IPS-18a (cell line): ENCODE measurements around the gene VPS13D.

ENCODE experiments used
- H3K27ac ChIP-seq: one replicate; pipeline ENCODE4 v1.5.1; 2013; ENCODE audit warnings: low read length
- H3K27me3 ChIP-seq: one replicate; pipeline ENCODE4 v1.6.1; 2013; ENCODE audit warnings: mild to moderate bottlenecking, low read length; ENCODE audit not compliant: control insufficient read depth, insufficient read depth
- H3K36me3 ChIP-seq: one replicate; pipeline ENCODE4 v1.6.1; 2013; ENCODE audit warnings: low read depth, low read length; ENCODE audit not compliant: control insufficient read depth
- H3K4me1 ChIP-seq: one replicate; pipeline ENCODE4 v1.6.1; 2013; ENCODE audit warnings: low read depth, low read length; ENCODE audit not compliant: control insufficient read depth
- H3K4me3 ChIP-seq: one replicate; pipeline ENCODE4 v1.5.1; 2013; ENCODE audit warnings: low read length
- H3K9ac ChIP-seq: one replicate; pipeline ENCODE4 v1.6.1; 2013; ENCODE audit warnings: mild to moderate bottlenecking, low read length, moderate library complexity
- H3K9me3 ChIP-seq: one replicate; pipeline ENCODE4 v1.6.1; 2013; ENCODE audit warnings: low read depth, low read length; ENCODE audit not compliant: control insufficient read depth

VPS13D gene

DNA sequence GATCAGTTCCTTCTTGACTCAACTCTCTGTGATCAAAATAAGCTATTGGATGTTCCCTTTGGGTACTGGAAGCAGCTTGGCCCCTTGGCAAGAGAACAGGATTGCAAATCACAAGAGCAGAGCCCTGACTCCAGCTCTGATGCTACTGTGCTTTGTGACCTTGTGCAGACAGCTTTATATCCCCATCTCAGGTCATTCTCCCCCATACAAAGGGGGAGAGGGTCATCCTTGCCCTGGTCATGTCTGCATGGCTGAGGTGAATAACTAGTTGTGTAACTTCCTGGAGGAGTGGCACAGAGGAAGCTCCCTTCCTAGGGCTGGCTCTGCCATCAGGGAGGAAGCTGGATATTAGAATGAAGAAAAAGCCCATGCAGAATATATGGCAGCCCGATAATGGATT lies 245.3 kb downstream of the VPS13D start:
- Histone ChIP-seq H3K4me1 (peaks cover 3% of the 10 kb centered on the region), H3K27me3 (no peaks in the 10 kb centered on the region), H3K27ac (no peak overlapping the region), H3K9ac (no peak overlapping the region), H3K36me3 (no peaks in the 10 kb centered on the region), H3K9me3 (peaks cover 8% of the 10 kb centered on the region), H3K4me3 (no peak overlapping the region)

DNA sequence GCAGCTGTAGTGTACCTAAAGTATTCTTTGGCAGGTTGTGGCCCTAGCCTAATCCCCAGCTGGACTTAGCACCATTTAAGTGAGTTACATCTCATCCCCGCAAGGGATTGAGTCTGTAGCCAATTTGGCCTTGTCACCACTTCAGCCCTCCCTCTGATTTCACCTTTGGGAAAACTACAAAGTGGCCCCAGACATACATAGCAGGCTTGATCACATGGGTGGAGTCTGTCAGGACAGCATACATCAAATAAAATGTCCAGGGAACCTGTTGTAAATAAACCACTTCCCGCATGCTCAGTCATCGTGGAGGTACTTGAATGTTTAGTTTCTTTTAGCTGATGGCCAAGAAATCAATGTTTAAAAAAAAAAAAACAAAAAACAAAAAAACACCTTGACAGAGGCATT lies 245.7 kb downstream of the VPS13D start:
- Histone ChIP-seq H3K4me1 (peaks cover 3% of the 10 kb centered on the region), H3K27me3 (no peaks in the 10 kb centered on the region), H3K36me3 (no peaks in the 10 kb centered on the region), H3K9ac (no peak overlapping the region), H3K4me3 (no peak overlapping the region), H3K27ac (no peak overlapping the region), H3K9me3 (peaks cover 8% of the 10 kb centered on the region)

GRCh38 chr1:12475947-12476346 lies 246.1 kb downstream of the VPS13D start:
- Histone ChIP-seq H3K4me3 (no peak overlapping the region), H3K4me1 (peaks cover 3% of the 10 kb centered on the region), H3K9me3 (peaks cover 8% of the 10 kb centered on the region), H3K9ac (no peak overlapping the region), H3K36me3 (no peaks in the 10 kb centered on the region), H3K27me3 (no peaks in the 10 kb centered on the region), H3K27ac (no peak overlapping the region)

GRCh38 chr1:12477314-12477713 lies 247.5 kb downstream of the VPS13D start:
- peaks cover 8% of the 10 kb centered on the region for H3K9me3 ChIP-seq
- H3K36me3 ChIP-seq, result no peaks in the 10 kb centered on the region
- no peak overlapping the region for H3K4me3 ChIP-seq
- no peak overlapping the region for H3K27ac ChIP-seq
- H3K4me1 ChIP-seq, result peaks cover 3% of the 10 kb centered on the region
- no peaks in the 10 kb centered on the region for H3K27me3 ChIP-seq
- no peak overlapping the region for H3K9ac ChIP-seq

GRCh38 chr1:12477936-12478611 lies 248.2 kb downstream of the VPS13D start:
- no peak overlapping the region for H3K27ac ChIP-seq
- H3K9ac ChIP-seq, result no peak overlapping the region
- peaks cover 3% of the 10 kb centered on the region for H3K4me1 ChIP-seq
- no peaks in the 10 kb centered on the region for H3K36me3 ChIP-seq
- peaks cover 8% of the 10 kb centered on the region for H3K9me3 ChIP-seq
- no peak overlapping the region for H3K4me3 ChIP-seq
- no peaks in the 10 kb centered on the region for H3K27me3 ChIP-seq

DNA sequence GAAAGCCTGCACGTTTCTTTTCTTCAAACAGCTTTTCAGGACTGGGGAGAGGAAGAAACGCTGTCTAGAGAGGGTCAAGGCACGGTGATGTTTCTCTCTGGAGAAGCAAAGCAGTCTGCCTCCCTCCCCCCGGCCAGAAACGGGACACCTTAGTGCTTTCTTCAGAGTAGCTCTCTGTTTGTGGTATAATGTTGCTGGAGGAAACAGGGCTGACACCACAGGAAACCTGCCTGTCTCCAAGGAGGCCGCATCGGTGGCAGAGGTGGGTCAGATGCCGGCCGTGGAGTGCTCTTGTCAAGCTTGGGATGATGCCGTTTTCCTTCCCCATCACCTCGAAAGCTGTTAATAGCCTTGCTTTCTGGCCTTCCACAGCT lies 248.8 kb downstream of the VPS13D start:
- H3K27ac ChIP-seq, result no peak overlapping the region
- H3K4me3 ChIP-seq, result no peak overlapping the region
- peaks cover 3% of the 10 kb centered on the region for H3K4me1 ChIP-seq

GRCh38 chr1:12479311-12479710 lies 249.5 kb downstream of the VPS13D start:
- Histone ChIP-seq H3K27ac (no peak overlapping the region), H3K9me3 (peaks cover 2% of the 10 kb centered on the region), H3K36me3 (no peaks in the 10 kb centered on the region), H3K4me3 (no peak overlapping the region), H3K4me1 (peaks cover 3% of the 10 kb centered on the region), H3K27me3 (no peaks in the 10 kb centered on the region), H3K9ac (no peak overlapping the region)

More for the DNA sequence above, 248.8 kb downstream of the VPS13D start:
- no peaks in the 10 kb centered on the region for H3K36me3 ChIP-seq
- H3K9me3 ChIP-seq, result peaks cover 8% of the 10 kb centered on the region
- no peak overlapping the region for H3K9ac ChIP-seq
- no peaks in the 10 kb centered on the region for H3K27me3 ChIP-seq

GRCh38 chr1:12480041-12480440 lies 250.2 kb downstream of the VPS13D start:
- Histone ChIP-seq H3K36me3 (no peaks in the 10 kb centered on the region), H3K4me1 (peaks cover 3% of the 10 kb centered on the region), H3K27ac (no peak overlapping the region), H3K9me3 (no peaks in the 10 kb centered on the region), H3K27me3 (no peaks in the 10 kb centered on the region), H3K9ac (no peak overlapping the region), H3K4me3 (no peak overlapping the region)

DNA sequence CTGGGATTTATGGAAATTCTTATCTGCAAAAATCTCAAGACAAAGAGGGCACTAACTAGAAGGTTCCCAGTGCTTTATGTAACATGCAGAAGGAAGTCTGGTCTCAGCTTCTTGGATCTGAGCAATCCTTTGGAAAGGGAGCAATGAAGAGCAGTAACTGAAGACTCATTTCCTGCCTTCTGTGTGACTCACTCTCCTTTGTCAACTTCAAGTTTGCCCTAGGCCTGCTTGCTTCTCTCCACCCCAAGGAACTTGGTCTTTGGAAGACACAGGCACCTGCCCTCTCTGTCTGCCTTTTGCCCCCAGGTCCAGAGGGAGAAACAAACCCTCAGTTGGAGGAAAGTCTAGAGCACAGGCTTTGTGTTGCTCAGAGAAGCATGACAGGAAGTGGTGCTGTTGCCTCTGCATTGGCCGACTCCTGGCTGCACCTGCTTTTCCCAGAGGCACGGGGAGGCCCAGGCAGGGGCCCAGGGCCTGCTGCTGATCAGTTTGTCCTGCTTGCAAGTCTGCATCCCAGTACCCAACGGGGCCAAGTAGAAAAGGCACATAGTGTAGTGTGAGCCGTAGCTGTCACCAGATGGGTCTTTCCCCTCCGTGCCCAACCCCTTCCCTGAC lies 251.0 kb downstream of the VPS13D start:
- Histone ChIP-seq H3K36me3 (no peaks in the 10 kb centered on the region), H3K4me3 (no peak overlapping the region), H3K9ac (no peak overlapping the region), H3K9me3 (no peaks in the 10 kb centered on the region), H3K27me3 (no peaks in the 10 kb centered on the region), H3K27ac (no peak overlapping the region), H3K4me1 (peaks cover 3% of the 10 kb centered on the region)

- Histone ChIP-seq H3K4me1 (peaks cover 3% of the 10 kb centered on the region), H3K27ac (no peak overlapping the region), H3K36me3 (no peaks in the 10 kb centered on the region), H3K9me3 (no peaks in the 10 kb centered on the region), H3K4me3 (no peak overlapping the region), H3K27me3 (no peaks in the 10 kb centered on the region), H3K9ac (no peak overlapping the region)
Observed at GRCh38 chr1:12481928-12482327, 252.1 kb downstream of the VPS13D start.

- peaks cover 3% of the 10 kb centered on the region for H3K4me1 ChIP-seq
- H3K4me3 ChIP-seq, result no peak overlapping the region
- no peaks in the 10 kb centered on the region for H3K27me3 ChIP-seq
Observed at GRCh38 chr1:12482988-12483387, 253.2 kb downstream of the VPS13D start.

More at GRCh38 chr1:12482988-12483387, 253.2 kb downstream of the VPS13D start:
- Histone ChIP-seq H3K9me3 (no peaks in the 10 kb centered on the region), H3K9ac (no peak overlapping the region), H3K27ac (no peak overlapping the region), H3K36me3 (no peaks in the 10 kb centered on the region)
